A375 (cell line): ENCODE measurements around the gene SCYGR1. TPM values are rescaled to one million over a fixed set of nuclear protein-coding genes. Genes with fewer than 3 reads are reported as not detected.

Experiments
- total RNA-seq: library from RNA; depleted of rRNA; stranded (reverse); fragments of >200 nt; shearing (Covaris generic); gene quantifications from 2 replicates; pipeline ENCODE4 v1.2.3, GENCODE V29; 2014; rRNA removed

SCYGR1 gene, protein sequence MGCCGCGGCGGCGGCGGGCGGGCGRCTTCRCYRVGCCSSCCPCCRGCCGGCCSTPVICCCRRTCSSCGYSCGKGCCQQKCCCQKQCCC
- total RNA-seq, result not detected in 2 replicates

DNA sequence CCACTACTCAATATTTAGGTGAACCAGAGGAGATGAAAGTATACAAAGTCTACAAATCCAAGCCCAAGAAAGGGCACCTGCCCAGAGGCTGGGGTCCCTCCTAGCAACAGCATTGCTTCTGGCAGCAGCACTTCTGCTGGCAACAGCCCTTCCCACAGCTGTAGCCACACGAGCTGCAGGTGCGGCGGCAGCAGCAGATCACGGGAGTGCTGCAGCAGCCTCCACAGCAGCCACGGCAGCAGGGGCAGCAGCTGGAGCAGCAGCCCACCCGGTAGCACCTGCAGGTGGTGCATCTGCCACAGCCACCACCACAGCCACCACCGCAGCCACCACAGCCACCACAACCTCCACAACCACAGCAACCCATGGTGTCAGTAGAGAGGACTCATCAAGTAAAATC, at the start of gene SCYGR1:
SCYGR1 (minus strand) TSS at position 367 of the 400 bp plus-strand sequence; CDS start at position 367, 0 bp downstream.

GRCh38 chr2:227379095-227379494, 8.7 kb downstream of the SCYGR1 start, which contains the start of gene TM4SF20:
TSS of gene TM4SF20 (minus strand) at chr2:227379306. CDS start at chr2:227379268, 38 bp downstream.

Other genes starting within 250 kb of the SCYGR1 start
- gene COL4A4, start 223.7 kb downstream of the SCYGR1 start, total RNA-seq, result 0.05 and 0.11 TPM in 2 replicates
- not detected in 2 replicates for gene COL4A3, start 223.3 kb downstream of the SCYGR1 start, total RNA-seq
- 83.3 and 84.8 TPM in 2 replicates for gene MFF, start 62.7 kb downstream of the SCYGR1 start, total RNA-seq
- not detected in 2 replicates for gene TM4SF20, start 8.6 kb downstream of the SCYGR1 start, total RNA-seq
- gene AGFG1, start 84.2 kb upstream of the SCYGR1 start, total RNA-seq, result 17.7 and 23.8 TPM in 2 replicates
- gene SCYGR2, start 210.9 kb upstream of the SCYGR1 start, total RNA-seq, result not detected in 2 replicates
- not detected in 2 replicates for gene SCYGR3, start 226.9 kb upstream of the SCYGR1 start, total RNA-seq
- not detected in 2 replicates for gene SCYGR4, start 229.5 kb upstream of the SCYGR1 start, total RNA-seq